ENCODE measurements around the gene ZPLD1. TPM values are rescaled to one million over a fixed set of nuclear protein-coding genes. Genes with fewer than 3 reads are reported as not detected.

Gene ZPLD1
- total and polyA plus RNA-seq, 10 of the 15 experiments (the other 5 are each of a cell fraction or from before 2014, with no cell fraction given), result not detected

- no TSS peak for BruUV-seq (replicated peaks)
These were observed 15.1 kb downstream of the ZPLD1 start for GRCh38 chr3:102449930-102450329.

More at GRCh38 chr3:102449930-102450329, 15.1 kb downstream of the ZPLD1 start:
- Histone ChIP-seq H3K79me2 (ENCODE audit: control insufficient read depth, insufficient read depth, low read length) (no peaks in the 10 kb centered on the region), H3K36me3 (ENCODE audit: control insufficient read depth in 2 of 2, insufficient read depth in 2 of 2, low read length in 1 of 2) (no peaks in the 10 kb centered on the region), H3K4me1 (ENCODE audit: control insufficient read depth, insufficient read depth, low read length) (no peaks in the 10 kb centered on the region), H2AFZ (ENCODE audit: control insufficient read depth, low read depth, low read length) (no peak overlapping the region), H3K4me2 (ENCODE audit: control insufficient read depth, insufficient read depth) (no peak overlapping the region), H3K9me3 (replicated peaks; ENCODE audit: control insufficient read depth, insufficient read depth, low read length) (no peaks in the 10 kb centered on the region), H3K27ac (ENCODE audit: control insufficient read depth, insufficient read depth) (no peak overlapping the region), H4K20me1 (ENCODE audit: control insufficient read depth, insufficient read depth) (no peaks in the 10 kb centered on the region), H3K4me3 (no peak overlapping the region), H3K9ac (ENCODE audit: control insufficient read depth, insufficient read depth, low read length) (no peak overlapping the region), H3K27me3 (replicated peaks in 1 of 2; ENCODE audit: control insufficient read depth in 2 of 2, insufficient read depth in 2 of 2, low read length in 1 of 2) (no peaks in the 10 kb centered on the region)
- in situ Hi-C loops (cut with MboI), result no loop called here
- DNase-seq (ENCODE audit: low read depth, low spot score) (no peak), FAIRE-seq (no peak), ATAC-seq (no peak)
- intact Hi-C loops (cut with micrococcal nuclease; ENCODE audit: unreplicated experiment), result no loop called here
- POLR2A ChIA-PET, result no interaction called here
- TF ChIP-seq YY1 (IDR thresholded peaks at IDR 0.05; ENCODE audit: low read depth, low read length) (no peak), YBX1 (IDR thresholded peaks at IDR 0.05) (no peak), E2F8 (IDR thresholded peaks at IDR 0.05; ENCODE audit: low read depth, partially characterized antibody) (no peak), FOS (IDR thresholded peaks at IDR 0.05; ENCODE audit: borderline replicate concordance, extremely low read depth, insufficient read length) (no peak), GATAD2B (conservative IDR thresholded peaks at IDR 0.05; ENCODE audit: low read depth) (no peak), BRCA1 (IDR thresholded peaks at IDR 0.05; ENCODE audit: low read depth, low read length) (no peak), EZH2 (IDR thresholded peaks at IDR 0.05; ENCODE audit: borderline replicate concordance, control insufficient read depth, low read depth, low read length) (no peak), SPI1 (IDR thresholded peaks at IDR 0.05; ENCODE audit: borderline replicate concordance, insufficient read depth, low read depth, low read length) (no peak), FOXM1 (IDR thresholded peaks at IDR 0.05; ENCODE audit: low read depth, low read length) (no peak), BACH1 (IDR thresholded peaks at IDR 0.05; ENCODE audit: borderline replicate concordance) (no peak), POU2F2 (IDR thresholded peaks at IDR 0.05; ENCODE audit: borderline replicate concordance, low read depth, low read length) (no peak), ZBTB4 (CRISPR knock-in tag; IDR thresholded peaks at IDR 0.05) (no peak), NR2C2 (IDR thresholded peaks at IDR 0.05; ENCODE audit: borderline replicate concordance, control insufficient read depth, insufficient read length, low read depth) (no peak)
- CTCF ChIA-PET, result no interaction called here
- WGBS (ENCODE audit: insufficient coverage, insufficient replicate concordance, low lambda C conversion rate, missing lambda C conversion rate), result 39% methylated on average over 3 of the region's 3 CpGs
- SMC1A ChIA-PET (ENCODE audit: uncharacterized antibody, unreplicated experiment), result no interaction called here
- RAD21 ChIA-PET (ENCODE audit: unreplicated experiment), result no interaction called here
